Measurements from ENCODE around the gene NUDT3. TPM values are rescaled to one million over a fixed set of nuclear protein-coding genes. Genes with fewer than 3 reads are reported as not detected.

Gene NUDT3
- total and polyA plus RNA-seq, 9 of the 15 experiments (the other 6 are each of a cell fraction or from before 2014, with no cell fraction given) = 5.4 to 81.2 (median 56.4) TPM

GRCh38 chr6:34284563-34285447 is 107.7 kb downstream of the NUDT3 start (continued):
- TF ChIP-seq ZNF398 (CRISPR knock-in tag; IDR thresholded peaks at IDR 0.05) (no peak), MTA2 (IDR thresholded peaks at IDR 0.05; ENCODE audit: low read depth) (peak; percentile 48), SRSF3 (IDR thresholded peaks at IDR 0.05; ENCODE audit: insufficient read depth, low read length) (no peak), ZNF695 (CRISPR knock-in tag; IDR thresholded peaks at IDR 0.05) (no peak), NONO (IDR thresholded peaks at IDR 0.05; ENCODE audit: low read depth in 2 of 2, low read length in 1 of 2) (no peak), GTF2A2 (tag; IDR thresholded peaks at IDR 0.05) (no peak), MLX (CRISPR knock-in tag; conservative IDR thresholded peaks at IDR 0.05) (no peak), GABPA (tag; conservative IDR thresholded peaks at IDR 0.05; ENCODE audit: low read depth) (peak; percentile 52; the same call in 1 of the 2 replicates), MED1 (CRISPR knock-in tag; IDR thresholded peaks at IDR 0.05; ENCODE audit: borderline replicate concordance) (no peak), ZNF408 (CRISPR knock-in tag; IDR thresholded peaks at IDR 0.05; ENCODE audit: low read depth) (no peak), CSDE1 (IDR thresholded peaks at IDR 0.05) (no peak), COPS2 (conservative IDR thresholded peaks at IDR 0.05) (no peak), ZNF232 (CRISPR knock-in tag; IDR thresholded peaks at IDR 0.05) (no peak), ARID3A (IDR thresholded peaks at IDR 0.05; ENCODE audit: borderline replicate concordance, low read depth, low read length) (0 out of 2 replicates have a peak, but pooled peaks have one; percentile 44), STAT6 (CRISPR knock-in tag; IDR thresholded peaks at IDR 0.05) (no peak), ZBTB8A (IDR thresholded peaks at IDR 0.05; ENCODE audit: partially characterized antibody) (no peak), C11orf30 (IDR thresholded peaks at IDR 0.05; ENCODE audit: low read depth) (no peak), ZBTB43 (CRISPR knock-in tag; IDR thresholded peaks at IDR 0.05) (no peak), ZNF263 (CRISPR knock-in tag; IDR thresholded peaks at IDR 0.05; ENCODE audit: borderline replicate concordance) (no peak)
